Measurements from ENCODE around the gene TNFRSF21.
"Not testable (repeated sequence)": the region's sequence is repeated elsewhere in the genome, so short reads cannot be mapped to it uniquely, and the experiment has no call there.

The TNFRSF21 gene

DNA sequence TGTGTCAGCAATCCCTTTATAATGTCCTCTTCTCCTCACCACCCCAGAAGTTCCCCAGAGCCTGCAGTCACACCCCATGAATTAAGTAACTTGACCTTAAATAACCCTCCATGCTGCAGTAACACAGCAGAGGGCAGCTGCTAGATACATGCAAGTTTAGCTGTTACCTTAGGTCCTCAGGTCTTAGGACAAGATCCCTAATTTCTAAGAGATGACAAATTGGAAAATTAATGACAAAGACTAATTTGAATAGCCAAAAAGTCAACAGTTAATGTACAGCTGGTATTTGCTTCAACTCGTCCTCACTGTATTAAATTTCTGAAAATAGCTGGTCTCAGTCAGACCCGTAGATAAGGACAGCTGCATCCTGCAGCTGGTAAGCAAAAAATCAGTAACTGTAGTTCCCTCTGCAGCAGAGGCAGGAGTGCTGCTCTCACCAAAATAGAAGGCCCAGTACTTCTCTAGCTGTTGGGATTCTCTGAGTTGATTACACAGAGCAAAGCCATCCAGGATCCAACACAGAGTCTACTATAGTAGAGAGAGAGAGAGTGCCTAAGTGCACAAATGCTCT, 62.4 kb downstream of the TNFRSF21 start:
- no peak for DNase-seq

DNA sequence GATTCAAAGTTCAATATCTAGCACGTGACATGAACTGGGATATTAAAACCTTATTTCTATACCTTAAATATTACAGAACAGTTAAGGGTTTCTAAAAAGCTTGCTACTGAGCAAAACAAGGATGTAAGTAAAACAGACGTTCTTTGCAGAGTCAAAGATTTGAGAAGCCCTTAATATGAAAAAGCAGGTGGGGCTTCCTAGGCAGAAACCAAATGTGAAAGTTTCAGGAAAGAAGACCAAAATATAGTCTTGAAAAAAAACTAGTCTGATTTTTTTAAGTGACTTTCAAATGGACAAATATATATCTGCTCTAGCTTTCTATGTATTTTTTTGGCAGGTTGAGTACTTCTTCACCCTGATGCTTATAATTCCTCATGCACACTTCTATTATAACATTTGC, 63.2 kb downstream of the TNFRSF21 start:
- no peak for DNase-seq

DNA sequence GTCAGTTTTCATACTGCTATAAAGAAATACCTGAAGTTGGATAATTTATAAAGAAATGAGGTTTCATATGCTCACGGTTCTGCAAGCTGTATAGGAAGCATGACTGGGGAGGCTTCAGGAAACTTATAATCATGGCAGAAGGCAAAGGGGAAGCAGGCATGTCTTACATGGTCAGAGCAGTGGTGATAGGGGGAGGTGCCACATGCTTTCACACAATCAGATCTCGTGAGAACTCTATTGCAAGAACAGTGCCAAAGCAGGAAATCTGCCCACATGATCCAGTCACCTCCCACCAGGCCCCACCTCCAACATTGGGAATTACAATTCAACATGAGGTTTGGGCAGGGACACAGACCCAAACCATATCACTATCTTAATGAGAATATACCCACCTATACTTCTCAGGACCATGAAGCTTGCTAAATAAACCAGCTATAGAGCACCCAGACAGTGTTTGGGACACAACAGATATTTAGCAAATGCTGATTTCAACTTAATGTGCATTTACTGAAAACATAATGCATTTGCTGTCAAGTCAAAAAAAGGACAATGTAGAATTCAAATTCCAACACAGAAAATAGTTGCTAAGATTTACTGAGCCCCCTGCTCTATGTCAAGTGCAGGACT, 63.8 kb downstream of the TNFRSF21 start:
- DNase-seq: no peak

DNA sequence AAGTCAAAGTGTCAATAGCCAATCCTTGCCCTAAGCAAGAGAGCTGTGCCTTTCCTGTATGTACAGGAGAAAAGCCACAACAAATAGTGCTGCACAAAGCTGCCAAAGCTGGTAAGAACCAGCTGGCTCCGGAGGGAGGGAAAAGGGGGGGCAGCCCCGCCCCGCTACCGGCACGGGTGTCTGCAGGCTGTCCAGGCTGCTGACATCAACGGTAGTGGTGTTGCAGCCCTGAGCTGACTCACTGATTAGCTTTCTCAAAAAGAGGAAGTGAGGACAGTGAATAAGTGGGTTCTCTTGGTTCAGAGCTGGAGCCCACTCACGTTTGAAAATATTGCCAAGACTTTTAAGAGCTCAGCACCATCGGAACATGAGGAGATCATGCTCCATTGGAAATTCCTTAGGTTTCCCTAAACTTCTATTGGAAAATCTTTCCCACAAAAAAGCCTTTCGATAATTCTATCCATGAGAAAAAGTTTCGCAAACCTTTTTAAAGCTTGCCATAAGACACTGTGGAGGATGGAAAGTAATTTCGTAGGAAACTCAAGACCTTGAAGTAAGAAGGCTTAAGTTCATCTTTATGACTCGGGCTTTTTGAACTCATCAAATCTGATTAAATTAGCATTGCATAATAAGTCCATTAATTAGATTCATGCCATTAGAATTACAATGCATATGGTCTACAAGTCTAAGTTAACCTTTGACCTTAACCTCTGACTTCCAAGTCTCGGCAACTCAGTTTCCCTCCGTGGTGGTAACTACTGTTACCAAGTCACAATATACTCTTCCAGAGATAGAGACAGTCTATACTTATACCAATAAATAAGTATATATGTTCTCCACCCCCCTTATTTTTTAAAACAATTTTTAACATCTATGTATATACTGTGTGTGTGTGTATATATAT, 67.0 kb downstream of the TNFRSF21 start:
- DNase-seq: peak; percentile 8 to 25

DNA sequence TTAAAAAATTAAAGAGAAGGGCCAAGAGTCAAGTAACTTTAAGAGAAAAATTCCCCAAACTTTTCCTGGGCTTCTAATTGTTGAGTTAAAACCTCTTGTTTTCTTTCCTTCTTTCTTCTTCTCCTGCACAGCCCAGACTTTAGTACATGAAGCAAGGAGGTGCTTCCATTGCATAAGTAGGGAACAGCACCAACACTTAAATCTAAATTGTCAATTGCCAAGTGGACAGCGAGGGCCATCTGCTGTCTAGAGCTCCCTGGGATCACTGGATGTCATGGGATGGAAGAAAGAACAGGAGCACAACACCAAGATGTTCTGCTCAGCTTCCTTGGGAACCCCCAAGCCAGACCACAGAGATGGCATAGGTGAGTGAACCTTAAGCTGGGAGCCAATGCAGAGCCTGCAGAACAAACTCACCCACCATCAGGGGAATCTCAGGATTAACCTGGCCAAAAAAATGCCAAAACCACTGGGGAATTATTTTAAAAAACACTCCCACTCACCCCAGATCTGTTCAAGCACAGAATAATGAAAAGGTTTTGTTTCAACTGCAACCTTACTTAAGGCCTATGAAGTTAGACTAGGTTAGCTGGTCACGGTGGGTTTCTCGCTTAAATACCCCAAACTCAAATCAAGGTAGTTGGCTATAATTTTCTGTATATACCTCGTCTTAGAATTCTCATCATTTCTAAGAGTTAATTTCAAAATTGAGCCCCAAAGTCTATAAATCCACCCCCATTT, 67.8 kb downstream of the TNFRSF21 start:
- DNase-seq: no peak

DNA sequence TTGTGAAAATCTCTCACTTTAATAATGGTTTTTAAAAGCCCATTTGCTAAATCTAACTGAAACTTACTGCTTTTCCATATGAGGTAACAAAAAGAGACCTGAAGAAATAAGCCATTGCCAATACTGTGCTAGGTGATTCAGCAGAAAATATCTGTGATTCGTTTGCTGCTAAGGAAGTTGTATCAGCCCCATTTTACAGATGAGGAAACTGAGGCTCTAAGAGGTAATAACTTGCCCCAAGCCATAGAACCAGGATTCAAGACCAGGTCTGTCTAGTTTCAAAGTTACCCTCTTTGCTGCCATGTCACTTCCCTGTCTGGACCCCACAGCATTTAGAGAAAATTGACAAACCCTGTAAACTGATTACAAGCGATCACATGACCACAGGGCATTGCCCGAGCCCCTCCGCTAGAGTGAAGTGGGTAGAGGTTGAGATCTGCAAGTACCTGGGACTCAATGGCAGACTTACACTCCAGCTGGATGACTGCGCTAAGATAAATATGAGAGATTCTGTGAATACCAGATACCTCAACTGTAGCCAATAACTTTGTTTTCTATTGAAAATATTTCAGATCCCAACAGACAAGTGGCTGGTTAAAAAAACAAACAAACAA, 69.3 kb downstream of the TNFRSF21 start:
- DNase-seq: no peak

DNA sequence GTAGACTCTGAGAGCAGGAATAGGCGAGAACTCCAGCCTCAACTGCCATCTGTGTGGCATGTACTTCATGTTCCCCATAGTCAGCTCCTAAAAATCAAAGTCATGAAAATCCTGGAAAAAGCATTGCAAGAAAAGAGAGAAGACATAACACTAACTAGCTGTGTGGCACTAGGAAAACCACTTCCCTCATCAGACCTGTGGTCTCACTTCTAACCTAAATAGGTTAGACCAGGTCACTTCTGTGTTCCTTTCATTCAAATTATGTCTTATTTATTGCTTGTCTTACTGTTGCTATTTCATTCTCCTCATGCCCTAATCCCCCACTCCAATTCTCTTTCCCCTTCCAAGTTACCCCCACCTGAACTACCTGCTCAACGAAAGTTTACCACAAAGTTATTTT, 70.2 kb downstream of the TNFRSF21 start:
- no peak for DNase-seq

DNA sequence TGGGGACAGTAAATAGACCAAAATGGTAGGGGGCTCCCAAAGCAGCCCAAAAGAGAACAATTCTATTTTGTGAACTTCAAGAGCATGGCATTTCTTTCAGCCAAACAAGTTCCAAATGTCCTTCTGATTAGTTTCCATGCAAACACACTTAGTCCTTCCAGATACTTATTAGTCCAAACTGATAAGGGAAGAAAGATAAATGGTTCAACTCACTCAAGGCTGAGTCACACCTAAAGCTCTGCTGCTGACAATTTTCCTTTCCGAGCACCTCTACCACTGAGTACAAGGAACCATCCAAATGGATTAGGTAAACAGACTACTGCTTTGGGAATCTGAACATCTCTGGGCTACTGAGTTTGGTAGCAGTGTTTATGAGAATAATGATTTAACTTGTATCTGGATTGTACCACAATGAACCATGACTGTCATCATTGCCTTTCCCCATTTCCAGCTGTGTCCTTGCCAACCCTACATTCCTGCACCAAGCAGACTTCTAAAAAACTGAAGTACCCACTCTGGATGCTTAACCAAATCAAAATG, 71.2 kb downstream of the TNFRSF21 start:
- no peak for DNase-seq

DNA sequence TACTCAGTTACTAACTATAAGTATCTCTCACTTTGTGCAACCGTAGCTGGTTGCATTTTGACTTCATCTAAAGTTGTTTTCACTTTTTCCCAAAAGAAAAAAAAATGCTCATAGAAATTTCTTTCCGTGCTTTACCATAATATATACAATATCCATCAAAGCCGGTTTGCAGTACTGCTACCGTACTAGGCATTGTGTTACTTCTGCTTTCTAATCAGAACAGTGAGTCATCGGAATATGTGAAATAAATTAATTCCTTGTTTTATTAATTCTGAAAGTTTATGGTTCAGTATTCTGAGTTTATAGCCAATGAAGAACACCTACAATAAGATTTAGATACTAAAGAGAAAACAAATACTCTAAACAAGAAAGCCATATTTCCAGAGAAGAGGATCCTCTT, 72.5 kb downstream of the TNFRSF21 start:
- DNase-seq: no peak

DNA sequence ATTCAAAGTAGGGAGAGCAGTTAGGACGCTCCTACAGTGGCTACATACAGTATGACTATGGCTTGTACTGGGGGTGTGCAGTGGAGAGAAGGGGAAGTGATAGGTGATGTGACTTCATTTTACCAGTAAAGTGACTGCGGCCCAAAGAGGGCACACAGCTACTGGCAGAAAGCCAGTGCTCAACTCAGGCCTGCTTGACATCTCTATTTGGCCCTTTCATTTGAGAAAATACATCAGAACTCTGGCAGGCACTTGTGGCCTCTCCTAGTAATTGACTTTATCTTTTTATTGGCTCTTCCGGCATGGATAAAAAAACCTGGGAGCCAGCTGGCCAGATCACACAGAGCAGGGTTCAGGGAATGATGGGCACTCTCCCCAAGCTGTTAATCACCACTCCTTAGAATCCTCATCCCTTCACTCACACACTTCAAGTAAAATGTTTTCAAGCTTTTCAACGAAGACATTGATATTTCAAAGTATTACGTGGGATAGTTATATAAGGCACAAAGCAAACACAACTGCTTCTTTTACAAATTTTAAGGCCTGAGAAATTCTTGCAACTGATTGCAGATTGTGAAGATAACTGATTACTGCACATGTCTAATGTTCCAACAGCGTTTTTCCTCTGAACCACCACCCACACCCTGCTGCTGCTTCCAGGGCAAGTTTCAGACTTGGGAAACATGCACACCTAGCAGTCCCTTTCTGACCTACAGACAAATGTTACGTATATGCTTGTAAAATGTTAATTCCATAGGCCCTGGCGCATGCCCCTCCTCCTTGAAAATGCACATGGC, 73.5 kb downstream of the TNFRSF21 start:
- DNase-seq: no peak

DNA sequence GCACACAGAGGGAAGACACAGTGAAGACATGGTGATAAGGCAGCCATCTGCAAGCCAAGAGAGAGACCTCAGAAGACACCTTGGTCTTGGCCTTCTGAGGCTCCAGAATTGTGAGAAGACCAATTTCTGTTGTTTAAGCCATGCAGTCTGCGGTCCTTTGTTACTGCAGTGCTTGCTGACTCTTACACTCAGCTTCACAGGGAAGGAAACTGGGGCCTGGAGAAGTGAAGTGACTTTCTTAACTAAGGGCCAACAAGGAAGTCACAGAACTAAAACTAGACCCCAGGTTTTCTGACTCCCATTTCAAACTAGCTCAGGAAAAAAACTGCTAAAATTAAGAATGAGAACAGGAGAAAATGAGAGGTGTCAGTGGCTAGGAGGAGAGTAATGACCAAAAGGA, 74.3 kb downstream of the TNFRSF21 start:
- no peak for DNase-seq

DNA sequence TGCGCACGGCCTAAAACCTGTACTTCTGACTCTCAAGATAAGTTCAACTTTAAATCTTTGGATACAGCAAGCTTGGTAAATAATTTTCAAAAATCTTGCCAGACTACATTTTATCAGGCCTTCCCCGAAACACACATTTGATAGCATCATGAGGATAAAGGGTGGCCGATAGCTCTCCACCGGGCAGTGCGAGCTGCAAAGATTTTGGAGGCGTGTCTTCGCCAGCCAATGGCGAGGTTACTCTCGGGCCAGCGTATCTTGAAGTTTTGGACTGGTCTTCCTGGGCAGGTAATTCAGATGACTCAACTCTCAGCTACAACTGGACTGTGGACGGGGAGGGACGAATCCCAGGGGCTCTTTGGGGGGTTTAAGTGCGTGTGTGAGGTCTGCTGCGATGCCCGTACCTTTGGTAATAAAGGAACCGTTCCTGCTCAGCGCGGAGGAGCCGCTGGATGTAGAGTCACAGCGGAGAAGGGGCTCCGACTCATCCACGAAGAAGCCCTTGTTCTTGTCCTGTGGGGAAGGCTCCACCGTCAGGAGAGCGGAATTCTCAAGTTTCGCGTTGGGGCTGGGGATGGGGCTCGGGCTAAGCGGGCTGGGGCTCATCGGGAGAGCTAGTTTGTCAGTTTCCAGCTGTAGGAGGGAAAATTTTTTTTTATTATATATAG, 75.3 kb downstream of the TNFRSF21 start:
- no peak for DNase-seq

DNA sequence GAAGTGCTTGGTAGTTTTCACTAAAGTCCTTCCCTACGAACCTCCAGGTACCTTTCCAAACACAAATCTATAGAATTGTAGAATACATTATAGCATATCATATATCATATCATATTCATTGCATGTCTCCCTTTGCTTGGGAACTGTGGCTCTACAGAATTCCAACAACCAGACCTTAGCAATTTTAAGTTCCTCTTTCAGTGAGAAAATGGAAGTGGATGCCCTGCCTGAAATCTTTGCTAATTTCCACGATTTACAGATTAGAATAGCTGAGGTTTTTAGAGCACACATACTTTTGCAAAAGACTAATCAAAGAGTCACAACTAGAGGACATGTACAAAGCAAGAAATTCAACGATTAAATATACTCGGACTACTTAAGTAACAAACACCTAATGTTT, 78.6 kb downstream of the TNFRSF21 start:
- no peak for DNase-seq

DNA sequence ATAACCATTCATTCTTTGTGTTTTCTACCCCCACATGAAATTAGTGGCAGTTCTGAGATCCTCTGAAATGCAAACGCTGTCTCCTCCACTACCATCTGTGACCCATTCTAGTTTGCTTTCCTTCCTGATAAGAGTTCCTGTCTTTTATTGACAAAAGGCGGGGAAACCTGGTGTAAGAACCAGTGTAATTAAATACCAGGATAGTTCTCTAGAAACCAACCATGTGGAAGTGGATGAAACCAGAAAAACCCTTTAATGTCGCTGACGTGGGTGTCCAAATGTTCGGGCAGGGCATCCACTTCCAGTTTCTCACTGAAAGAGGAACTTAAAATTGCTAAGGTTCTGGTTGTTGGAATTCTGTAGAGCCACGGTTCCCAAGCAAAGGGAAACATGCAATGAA, 79.1 kb downstream of the TNFRSF21 start:
- no peak for DNase-seq

DNA sequence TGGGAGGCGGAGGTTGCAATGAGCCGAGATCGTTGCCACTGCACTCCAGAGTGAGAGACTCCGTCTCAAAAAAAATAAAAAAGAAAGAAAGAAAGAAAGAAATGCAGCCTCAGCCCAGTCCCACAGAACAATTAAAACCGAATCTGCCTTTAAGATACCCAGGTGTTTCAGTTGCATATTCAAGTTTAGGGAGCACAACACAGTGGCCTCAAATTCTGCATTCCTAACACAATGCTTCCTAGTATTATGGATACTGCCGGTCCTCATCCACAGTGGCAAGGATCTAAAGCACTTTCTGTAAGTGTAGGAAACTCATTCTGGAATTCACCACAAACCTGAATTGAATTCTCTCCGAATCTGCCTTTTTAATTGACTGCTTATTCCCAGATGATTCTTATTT, 80.5 kb downstream of the TNFRSF21 start:
- no peak for DNase-seq

DNA sequence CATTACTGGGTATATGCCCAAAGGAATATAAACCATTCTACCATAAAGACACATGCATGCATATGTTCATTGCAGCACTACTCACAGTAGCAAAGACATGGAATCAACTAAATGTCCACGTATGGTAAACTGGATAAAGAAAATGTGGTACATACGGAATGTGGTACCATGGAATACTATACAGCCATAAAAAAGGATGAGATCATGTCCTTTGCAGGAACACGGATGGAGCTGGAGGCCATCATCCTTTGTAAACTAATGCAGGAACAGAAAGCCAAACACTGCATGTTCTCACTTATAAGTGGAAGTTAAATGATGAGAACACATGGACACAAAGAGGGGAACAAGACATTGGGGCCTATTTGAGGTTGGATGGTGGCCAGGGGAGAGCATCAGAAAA, 81.6 kb downstream of the TNFRSF21 start:
- not testable (repeated sequence) for DNase-seq

DNA sequence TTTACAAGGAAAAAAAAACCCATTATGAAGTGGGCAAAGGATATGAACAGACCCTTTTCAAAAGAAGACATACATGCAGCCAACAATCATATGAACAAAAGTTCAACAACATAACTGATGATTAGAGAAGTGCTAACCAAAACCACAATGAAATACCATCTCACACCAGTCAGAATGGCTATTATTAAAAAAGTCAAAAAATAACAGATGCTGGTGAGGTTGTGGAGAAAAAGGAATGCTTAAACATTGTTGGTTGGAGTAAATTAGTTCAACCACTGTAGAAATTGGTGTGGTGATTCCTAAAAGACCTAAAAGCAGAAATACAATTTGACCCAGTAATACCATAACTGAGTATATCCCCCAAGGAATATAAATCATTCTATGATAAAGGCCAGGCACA, 86.5 kb downstream of the TNFRSF21 start:
- not testable (repeated sequence) for DNase-seq

DNA sequence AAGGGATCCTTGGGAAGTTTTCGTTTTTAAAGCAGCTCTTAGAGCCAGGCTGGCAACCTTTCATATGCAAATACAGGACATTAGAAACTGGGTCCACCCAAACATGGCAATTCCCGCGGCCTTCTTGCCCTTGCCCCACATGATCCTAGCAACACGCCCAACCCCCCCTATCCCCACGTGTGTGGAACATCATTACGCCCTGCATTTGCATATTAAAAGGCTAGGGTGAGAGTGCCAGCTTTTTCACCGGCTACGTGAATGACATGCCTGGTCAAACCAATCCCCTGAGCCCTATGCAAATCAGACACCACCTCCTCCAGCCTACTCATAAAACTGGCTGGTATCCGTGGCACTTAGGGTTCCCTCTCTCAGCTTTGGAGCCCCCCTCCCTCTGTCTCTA, 88.1 kb downstream of the TNFRSF21 start:
- DNase-seq: no peak

DNA sequence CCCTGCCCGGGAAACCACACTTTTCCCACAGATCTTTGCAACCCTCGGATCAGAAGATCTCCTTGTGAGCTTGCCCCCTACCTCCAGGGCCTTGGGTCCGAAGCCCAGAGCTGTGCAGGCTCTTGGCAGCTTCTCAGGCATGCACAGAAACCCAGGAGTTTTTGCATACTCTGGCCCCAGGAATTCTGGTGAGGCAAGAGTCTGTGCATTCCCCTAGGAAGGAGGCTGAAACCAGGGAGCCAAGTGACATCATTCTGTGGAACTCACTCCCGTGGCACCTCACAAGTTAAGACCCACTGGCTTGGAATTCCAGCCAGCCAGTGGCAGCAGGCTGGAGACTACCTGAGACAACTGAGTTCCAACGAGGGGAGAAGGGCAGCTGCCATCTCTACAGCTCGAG, 100.1 kb downstream of the TNFRSF21 start:
- DNase-seq: no peak

DNA sequence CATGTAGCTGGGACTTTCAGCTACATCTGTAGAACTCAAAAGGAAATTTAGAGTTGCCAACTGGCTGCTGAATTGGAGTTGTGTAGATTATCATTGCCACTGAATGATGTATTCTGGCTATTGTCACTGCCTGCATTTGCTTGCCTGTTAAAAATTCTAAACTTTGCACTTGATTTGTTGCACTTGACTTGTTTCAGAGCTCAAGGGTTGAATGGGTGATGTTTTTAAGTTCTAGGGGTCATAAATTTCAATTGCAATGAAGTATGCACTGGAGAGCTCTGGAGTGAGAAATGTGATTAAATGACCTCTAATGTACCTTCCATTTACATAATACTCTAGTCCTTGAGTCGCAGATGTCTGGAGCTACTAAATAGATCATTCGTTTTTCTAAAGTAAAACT, 102.4 kb downstream of the TNFRSF21 start:
- no peak for DNase-seq

DNA sequence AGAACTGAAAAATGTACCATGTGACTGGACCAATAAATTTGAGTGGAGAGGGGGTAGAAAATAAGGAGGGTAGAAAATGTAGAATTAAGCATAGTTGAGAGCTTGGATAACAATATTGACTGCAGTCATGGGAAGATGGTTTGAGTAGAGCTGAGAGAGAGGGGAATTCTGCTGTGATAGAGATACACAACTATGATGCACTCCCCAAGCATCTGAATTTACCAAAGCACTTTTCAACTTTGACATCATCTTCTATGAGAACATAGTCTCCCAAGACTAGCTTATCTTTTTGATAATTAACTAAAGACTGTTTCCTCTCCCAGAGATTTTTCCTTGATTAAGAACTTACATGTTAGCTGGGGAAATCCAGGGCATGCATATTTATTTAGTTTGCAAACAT, 103.1 kb downstream of the TNFRSF21 start:
- DNase-seq: no peak
